SU-DHL-6 (cell line): ENCODE measurements around the gene SLC35E2B.
"Not testable (repeated sequence)": the region's sequence is repeated elsewhere in the genome, so short reads cannot be mapped to it uniquely, and the experiment has no call there.

Experiments
- H2AFZ ChIP-seq: fragments of 200-600 bp; sonication (generic); 2 replicates; pipeline ENCODE4 v1.6.1; 2014; ENCODE audit warnings: low read depth, mild to moderate bottlenecking, moderate library complexity, mixed read lengths, antibody characterized with exemption, low read length; ENCODE audit not compliant: severe bottlenecking
- H3F3A ChIP-seq: fragments of 200-600 bp; shearing (Covaris generic); 2 replicates; pipeline ENCODE4 v1.6.0; 2016; ENCODE audit warnings: antibody characterized with exemption, mild to moderate bottlenecking; ENCODE audit not compliant: insufficient read depth
- H3K27ac ChIP-seq: fragments of 200-600 bp; sonication (generic); 2 replicates; pipeline ENCODE4 v1.5.1; 2016; ENCODE audit warnings: low read depth, mild to moderate bottlenecking, low read length, moderate library complexity, mixed read lengths
- H3K27me3 ChIP-seq: fragments of 200-600 bp; sonication (generic), shearing (Covaris generic); 2 replicates; pipeline ENCODE4 v1.6.0; 2014; ENCODE audit warnings: mild to moderate bottlenecking, low read length
- H3K36me3 ChIP-seq: fragments of 200-600 bp; sonication (generic); 2 replicates; pipeline ENCODE4 v1.6.1; 2014; ENCODE audit warnings: mild to moderate bottlenecking, low read length, mixed read lengths
- H3K4me2 ChIP-seq: fragments of 300-600, 200-600 bp; shearing (Covaris generic), sonication (generic); 2 replicates; pipeline ENCODE4 v1.6.0; 2014; ENCODE audit warnings: low read length, low read depth, mild to moderate bottlenecking; ENCODE audit not compliant: poor library complexity, severe bottlenecking
- H3K4me3 ChIP-seq: fragments of 200-600 bp; sonication (generic); 2 replicates; pipeline ENCODE4 v1.5.1; 2014; ENCODE audit warnings: antibody characterized with exemption, low read length, mild to moderate bottlenecking, mixed read lengths; ENCODE audit not compliant: insufficient read depth, poor library complexity, severe bottlenecking
- H3K79me2 ChIP-seq: fragments of 200-600 bp; sonication (generic); 2 replicates; pipeline ENCODE4 v1.6.1; 2014; ENCODE audit warnings: mild to moderate bottlenecking, low read length, moderate library complexity; ENCODE audit not compliant: insufficient read depth
- H3K9ac ChIP-seq: fragments of 200-600 bp; sonication (generic); 2 replicates; pipeline ENCODE4 v1.7.0; 2014; ENCODE audit warnings: mild to moderate bottlenecking, low read length
- H3K9me2 ChIP-seq: fragments of 200-600 bp; sonication (generic); replicated peaks from 2 replicates; pipeline ENCODE4 v1.6.1; 2014; ENCODE audit warnings: low read length; ENCODE audit not compliant: insufficient read depth
- H3K9me3 ChIP-seq: fragments of 200-600 bp; sonication (generic); 2 replicates; pipeline ENCODE4 v1.6.1; 2014; ENCODE audit warnings: low read length, mixed read lengths; ENCODE audit not compliant: insufficient read depth
- H4K20me1 ChIP-seq: fragments of 200-600 bp; sonication (generic); 2 replicates; pipeline ENCODE4 v1.6.1; 2014; ENCODE audit warnings: low read depth, mild to moderate bottlenecking, antibody characterized with exemption, low read length, moderate library complexity, mixed read lengths
- EZH2phosphoT487 ChIP-seq: fragments of 200-600 bp; sonication (generic), shearing (Covaris generic); conservative IDR thresholded peaks from 2 replicates; pipeline ENCODE4 v1.6.1; 2018; ENCODE audit warnings: mild to moderate bottlenecking, antibody characterized with exemption, low read length, moderate library complexity, mixed read lengths
- TF ChIP-seq, protein P1 (sequence below): fragments of 200-600 bp; sonication (generic); IDR thresholded peaks from one replicate; pipeline ENCODE4 v1.5.1; 2017; ENCODE audit warnings: antibody characterized with exemption, mild to moderate bottlenecking, low read length, moderate library complexity; ENCODE audit not compliant: insufficient read depth, poor library complexity, severe bottlenecking

The SLC35E2B gene

DNA sequence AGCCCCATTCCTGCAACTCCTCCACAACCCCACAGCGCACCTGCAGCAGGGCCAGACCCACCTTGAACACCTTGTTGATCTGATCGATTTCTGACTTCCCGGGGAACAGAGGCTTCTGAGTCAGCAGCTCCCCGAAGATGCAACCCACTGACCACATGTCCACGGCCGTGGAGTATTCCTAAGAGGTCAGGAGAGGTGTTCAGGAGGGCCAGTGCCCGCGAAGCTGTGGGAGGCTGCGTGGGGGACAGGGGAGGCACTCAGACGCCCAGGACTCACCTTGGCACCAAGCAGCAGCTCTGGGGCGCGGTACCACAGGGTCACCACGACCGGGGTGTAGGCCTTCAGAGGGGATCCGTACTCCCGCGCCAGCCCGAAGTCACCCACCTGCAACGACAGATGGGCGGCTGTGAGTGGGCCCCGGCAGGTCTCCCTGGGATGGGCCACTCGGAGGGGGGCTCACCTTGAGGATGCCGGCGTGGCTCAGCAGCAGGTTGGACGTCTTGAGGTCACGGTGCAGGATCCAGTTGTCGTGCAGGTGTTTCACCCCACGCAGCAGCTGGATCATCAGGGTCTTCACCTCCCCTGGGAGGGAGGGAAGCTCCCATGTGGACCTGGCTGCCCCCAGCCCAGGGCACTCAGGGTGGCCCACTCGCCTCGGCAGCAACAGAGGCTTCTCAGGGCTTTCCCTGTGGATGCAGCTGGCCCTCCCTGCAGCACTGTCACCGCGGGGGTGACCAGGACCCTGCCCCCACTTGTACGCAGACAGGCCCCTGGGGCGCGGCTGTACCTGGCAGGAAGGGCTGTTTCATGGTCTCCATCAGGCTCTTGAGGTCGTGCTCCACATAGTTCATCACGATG lies 55.7 kb downstream of the SLC35E2B start:
- H3K4me3 ChIP-seq, H3K9ac ChIP-seq, H3K27ac ChIP-seq, H3K79me2 ChIP-seq, H4K20me1 ChIP-seq, H2AFZ ChIP-seq, H3K36me3 ChIP-seq, H3K9me3 ChIP-seq, H3F3A ChIP-seq, H3K4me2 ChIP-seq, H3K27me3 ChIP-seq, H3K9me2 ChIP-seq: not testable (repeated sequence)

DNA sequence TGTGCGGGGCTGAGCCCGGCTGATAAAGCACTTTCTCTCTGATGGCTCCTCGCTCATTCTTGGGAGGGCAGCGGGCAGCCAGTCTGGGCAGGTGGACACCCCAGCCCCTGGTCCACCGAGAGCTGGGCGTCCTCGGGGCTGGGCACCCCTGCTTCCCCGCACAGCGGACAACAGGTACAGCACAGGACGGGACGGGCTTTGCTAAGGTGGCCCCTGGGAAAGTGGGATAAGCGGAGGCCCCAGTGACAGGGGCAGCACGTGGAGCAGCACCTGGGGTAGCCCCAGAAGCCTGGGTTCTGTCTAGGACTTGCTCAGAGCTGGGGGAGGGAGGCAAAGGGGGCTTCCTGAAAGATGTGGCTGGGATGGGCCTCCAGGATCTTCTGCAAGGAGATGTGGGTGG lies 58.0 kb downstream of the SLC35E2B start:
- H4K20me1 ChIP-seq, H3K27ac ChIP-seq, H3K27me3 ChIP-seq, H3K9me3 ChIP-seq, H3F3A ChIP-seq, H3K36me3 ChIP-seq, H3K4me3 ChIP-seq, H3K79me2 ChIP-seq, H3K9me2 ChIP-seq, H2AFZ ChIP-seq, H3K4me2 ChIP-seq, H3K9ac ChIP-seq: not testable (repeated sequence)

DNA sequence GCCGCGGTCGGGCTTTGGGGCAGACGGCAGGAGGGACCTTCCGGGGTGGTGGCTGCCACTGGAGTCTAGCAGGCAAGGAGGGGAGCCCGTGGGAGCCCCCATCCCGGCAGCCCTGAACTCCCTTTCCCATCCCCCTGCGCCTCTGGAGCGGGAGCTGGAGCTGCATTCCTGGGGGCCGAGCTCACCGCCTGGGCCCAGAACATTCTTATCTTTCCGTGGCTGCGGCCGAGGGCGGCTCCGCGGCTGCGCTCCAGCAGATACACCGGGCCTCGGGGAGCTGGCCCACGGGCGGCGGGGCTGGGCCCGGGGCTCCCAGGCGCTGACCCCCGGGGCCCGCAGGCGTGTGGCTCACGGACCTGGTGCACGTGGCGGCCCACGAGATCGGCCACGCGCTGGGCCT lies 59.2 kb downstream of the SLC35E2B start:
- not testable (repeated sequence) for H3K27me3 ChIP-seq, H4K20me1 ChIP-seq, H3K79me2 ChIP-seq, H3K27ac ChIP-seq, H3K9me2 ChIP-seq, H3K36me3 ChIP-seq, H3F3A ChIP-seq, H3K9ac ChIP-seq, H2AFZ ChIP-seq, H3K4me3 ChIP-seq, H3K9me3 ChIP-seq, H3K4me2 ChIP-seq

DNA sequence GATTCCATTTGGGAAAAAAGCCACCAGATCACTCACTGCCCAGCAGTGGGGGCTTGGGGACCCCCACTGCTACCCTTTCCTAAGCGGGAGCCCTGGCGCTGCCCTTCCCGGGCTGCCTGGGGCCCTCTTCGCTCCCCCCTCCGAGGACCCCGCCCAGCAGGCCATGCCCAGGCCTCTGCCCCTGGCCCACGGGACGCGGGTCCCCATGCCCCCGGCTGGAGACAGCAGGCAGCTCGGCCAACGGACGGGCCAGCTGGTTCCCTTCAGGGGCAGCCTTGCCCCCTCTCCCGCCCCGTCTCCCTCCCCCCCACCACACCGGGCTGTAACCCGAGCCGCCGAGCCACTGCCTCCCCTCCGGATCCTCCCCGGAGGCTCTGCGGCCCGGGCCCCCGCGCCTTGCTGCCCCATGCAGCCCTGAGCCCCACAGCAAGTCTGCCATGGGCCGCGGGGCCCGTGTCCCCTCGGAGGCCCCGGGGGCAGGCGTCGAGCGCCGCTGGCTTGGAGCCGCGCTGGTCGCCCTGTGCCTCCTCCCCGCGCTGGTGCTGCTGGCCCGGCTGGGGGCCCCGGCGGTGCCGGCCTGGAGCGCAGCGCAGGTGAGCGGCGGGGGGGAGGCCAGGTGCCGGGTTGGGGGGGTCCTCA lies 60.7 kb downstream of the SLC35E2B start, which contains the start of gene MMP23B:
Gene MMP23B, plus strand, starts transcription at position 392 of the 639 bp plus-strand sequence. Its CDS starts 46 bp downstream, at position 438.
- Histone ChIP-seq H3K4me3 (no peak within 1 kb of the TSS), H3K9me3 (no peaks in the 10 kb centered on the region), H3K27me3 (no peaks in the 10 kb centered on the region), H2AFZ (no peak within 1 kb of the TSS), H3K79me2 (no peaks in the 10 kb centered on the region), H3F3A (no peaks in the 10 kb centered on the region), H3K36me3 (no peaks in the 10 kb centered on the region), H3K9ac (no peak within 1 kb of the TSS), H3K27ac (no peak within 1 kb of the TSS), H4K20me1 (no peaks in the 10 kb centered on the region), H3K9me2 (no peaks in the 10 kb centered on the region), H3K4me2 (no peak within 1 kb of the TSS)
- TF ChIP-seq, protein P1, sequence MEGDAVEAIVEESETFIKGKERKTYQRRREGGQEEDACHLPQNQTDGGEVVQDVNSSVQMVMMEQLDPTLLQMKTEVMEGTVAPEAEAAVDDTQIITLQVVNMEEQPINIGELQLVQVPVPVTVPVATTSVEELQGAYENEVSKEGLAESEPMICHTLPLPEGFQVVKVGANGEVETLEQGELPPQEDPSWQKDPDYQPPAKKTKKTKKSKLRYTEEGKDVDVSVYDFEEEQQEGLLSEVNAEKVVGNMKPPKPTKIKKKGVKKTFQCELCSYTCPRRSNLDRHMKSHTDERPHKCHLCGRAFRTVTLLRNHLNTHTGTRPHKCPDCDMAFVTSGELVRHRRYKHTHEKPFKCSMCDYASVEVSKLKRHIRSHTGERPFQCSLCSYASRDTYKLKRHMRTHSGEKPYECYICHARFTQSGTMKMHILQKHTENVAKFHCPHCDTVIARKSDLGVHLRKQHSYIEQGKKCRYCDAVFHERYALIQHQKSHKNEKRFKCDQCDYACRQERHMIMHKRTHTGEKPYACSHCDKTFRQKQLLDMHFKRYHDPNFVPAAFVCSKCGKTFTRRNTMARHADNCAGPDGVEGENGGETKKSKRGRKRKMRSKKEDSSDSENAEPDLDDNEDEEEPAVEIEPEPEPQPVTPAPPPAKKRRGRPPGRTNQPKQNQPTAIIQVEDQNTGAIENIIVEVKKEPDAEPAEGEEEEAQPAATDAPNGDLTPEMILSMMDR: no peak
- no peak for TF ChIP-seq EZH2phosphoT487
